HG03103 (cell line): ENCODE data around the gene PAPPA.

Experiments
- ATAC-seq: cut with Tn5 transposase; IDR thresholded peaks from one replicate; pipeline ENCODE4 v1.9.1; 2021; ENCODE audit warnings: low read depth; ENCODE audit not compliant: unreplicated experiment

Gene PAPPA

GRCh38 chr9:116152390-116152789 lies 1.2 kb upstream of the PAPPA start:
- no peak for ATAC-seq

GRCh38 chr9:116152941-116153764 lies 438 bp upstream of the PAPPA start:
- no peak for ATAC-seq

- ATAC-seq: no peak
These were observed 864 bp downstream of the PAPPA start for GRCh38 chr9:116154334-116154975.

GRCh38 chr9:116154976-116155697 lies 1.5 kb downstream of the PAPPA start:
- ATAC-seq: no peak

- ATAC-seq: no peak
These were observed 2.1 kb downstream of the PAPPA start for GRCh38 chr9:116155698-116156039.

GRCh38 chr9:116156621-116157314 lies 3.2 kb downstream of the PAPPA start:
- no peak for ATAC-seq

GRCh38 chr9:116157436-116158138 lies 4.0 kb downstream of the PAPPA start:
- ATAC-seq: no peak

GRCh38 chr9:116160676-116161571 lies 7.3 kb downstream of the PAPPA start:
- ATAC-seq: no peak

- ATAC-seq: no peak
These were observed 8.7 kb downstream of the PAPPA start for GRCh38 chr9:116162241-116162781.

GRCh38 chr9:116163293-116164055 lies 9.9 kb downstream of the PAPPA start:
- no peak for ATAC-seq

GRCh38 chr9:116165912-116166311 lies 12.3 kb downstream of the PAPPA start:
- ATAC-seq: no peak

- no peak for ATAC-seq
These were observed 13.1 kb downstream of the PAPPA start for GRCh38 chr9:116166713-116167112.

- ATAC-seq: no peak
These were observed 14.6 kb downstream of the PAPPA start for GRCh38 chr9:116168231-116168630.

- no peak for ATAC-seq
These were observed 18.6 kb downstream of the PAPPA start for GRCh38 chr9:116172216-116172615.

- ATAC-seq: no peak
These were observed 20.8 kb downstream of the PAPPA start for GRCh38 chr9:116174347-116174746.

- ATAC-seq: no peak
These were observed 22.0 kb downstream of the PAPPA start for GRCh38 chr9:116175614-116176013.

GRCh38 chr9:116178481-116179211 lies 25.1 kb downstream of the PAPPA start:
- no peak for ATAC-seq

GRCh38 chr9:116179568-116179967 lies 26.0 kb downstream of the PAPPA start:
- no peak for ATAC-seq
